ENCODE data around the gene ZDHHC12.

- TF ChIP-seq, protein P1, sequence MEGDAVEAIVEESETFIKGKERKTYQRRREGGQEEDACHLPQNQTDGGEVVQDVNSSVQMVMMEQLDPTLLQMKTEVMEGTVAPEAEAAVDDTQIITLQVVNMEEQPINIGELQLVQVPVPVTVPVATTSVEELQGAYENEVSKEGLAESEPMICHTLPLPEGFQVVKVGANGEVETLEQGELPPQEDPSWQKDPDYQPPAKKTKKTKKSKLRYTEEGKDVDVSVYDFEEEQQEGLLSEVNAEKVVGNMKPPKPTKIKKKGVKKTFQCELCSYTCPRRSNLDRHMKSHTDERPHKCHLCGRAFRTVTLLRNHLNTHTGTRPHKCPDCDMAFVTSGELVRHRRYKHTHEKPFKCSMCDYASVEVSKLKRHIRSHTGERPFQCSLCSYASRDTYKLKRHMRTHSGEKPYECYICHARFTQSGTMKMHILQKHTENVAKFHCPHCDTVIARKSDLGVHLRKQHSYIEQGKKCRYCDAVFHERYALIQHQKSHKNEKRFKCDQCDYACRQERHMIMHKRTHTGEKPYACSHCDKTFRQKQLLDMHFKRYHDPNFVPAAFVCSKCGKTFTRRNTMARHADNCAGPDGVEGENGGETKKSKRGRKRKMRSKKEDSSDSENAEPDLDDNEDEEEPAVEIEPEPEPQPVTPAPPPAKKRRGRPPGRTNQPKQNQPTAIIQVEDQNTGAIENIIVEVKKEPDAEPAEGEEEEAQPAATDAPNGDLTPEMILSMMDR (IDR thresholded peaks at IDR 0.05; ENCODE audit: low read depth, low read length, missing input control) = no peak
- TF ChIP-seq TAF1 (conservative IDR thresholded peaks at IDR 0.05) (no peak), ATF3 (IDR thresholded peaks at IDR 0.05) (no peak)
Observed at GRCh38 chr9:128729766-128730517, 6.0 kb upstream of the ZDHHC12 start.

All from liver (tissue), 3 donors.